Measurements from ENCODE around the gene SFMBT1. TPM values are rescaled to one million over a fixed set of nuclear protein-coding genes. Genes with fewer than 3 reads are reported as not detected.
"Not testable (repeated sequence)": the region's sequence is repeated elsewhere in the genome, so short reads cannot be mapped to it uniquely, and the experiment has no call there.

Gene SFMBT1
- total RNA-seq, 2 donors from 2014 or later = 20.0 to 25.5 TPM

DNA sequence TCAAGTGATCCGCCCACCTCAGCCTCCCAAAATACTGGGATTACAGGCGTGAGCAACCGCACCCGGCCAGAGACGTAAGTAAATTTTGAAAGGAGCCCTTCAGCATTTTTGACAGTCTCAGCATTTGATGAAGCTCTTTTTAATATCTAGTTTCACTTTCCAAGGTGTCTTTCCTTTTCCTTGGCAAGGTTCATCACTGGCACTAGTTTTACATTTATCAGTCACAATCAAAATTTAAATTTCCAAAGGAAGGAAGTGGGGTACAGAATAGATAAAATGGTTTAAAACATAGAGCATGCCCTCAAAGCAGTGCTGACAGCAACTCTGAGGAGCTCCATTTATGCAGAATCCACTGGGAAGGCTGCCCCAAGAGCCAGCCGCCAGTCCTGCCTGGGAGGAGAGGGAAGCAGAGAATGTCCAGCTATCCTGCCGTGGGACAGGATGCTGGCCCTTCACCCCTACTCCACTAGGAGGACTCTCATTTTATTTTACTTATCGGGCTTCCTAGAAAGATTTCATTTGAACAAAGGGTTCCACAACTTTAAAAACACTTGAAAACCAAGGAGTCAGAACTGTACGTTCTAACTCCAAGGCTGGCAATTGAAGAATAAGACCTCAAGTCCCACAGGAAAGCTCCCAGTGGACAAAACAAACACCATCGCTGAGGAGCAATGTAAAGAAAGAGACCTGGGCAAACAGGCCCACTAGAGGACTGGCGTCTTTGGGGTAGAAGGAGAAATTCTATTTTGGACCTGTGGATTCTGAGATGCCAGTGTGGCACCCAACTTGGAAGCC is 9.9 kb downstream of the SFMBT1 start:
- no peak for ATAC-seq
- H3K4me1 Mint-ChIP-seq (ENCODE audit: low read depth in 2 of 2) = peaks cover 21 to 29% of the 10 kb centered on the region in 2 donors
- peak overlapping the region in 1 of 2 donors; percentile 12 for H3K27ac Mint-ChIP-seq
- no peaks in the 10 kb centered on the region for H3K36me3 Mint-ChIP-seq
- no peaks in the 10 kb centered on the region for H3K9me3 Mint-ChIP-seq
- no peak for DNase-seq (ENCODE audit: low spot score)
- no peaks in the 10 kb centered on the region for H3K27me3 Mint-ChIP-seq
- no peak overlapping the region for H3K4me3 Mint-ChIP-seq

- not testable (repeated sequence) for H3K36me3 Mint-ChIP-seq; DNase-seq (ENCODE audit: low spot score); H3K27ac Mint-ChIP-seq; H3K4me3 Mint-ChIP-seq; H3K27me3 Mint-ChIP-seq; ATAC-seq; H3K9me3 Mint-ChIP-seq
- H3K4me1 Mint-ChIP-seq (ENCODE audit: low read depth in 2 of 2) = peaks cover 20 to 27% of the 10 kb centered on the region in 2 donors
Observed at GRCh38 chr3:53035018-53035417, 10.9 kb downstream of the SFMBT1 start.

GRCh38 chr3:53034411-53034810 is 11.5 kb downstream of the SFMBT1 start:
- not testable (repeated sequence) for H3K27ac Mint-ChIP-seq; DNase-seq (ENCODE audit: low spot score); H3K36me3 Mint-ChIP-seq; ATAC-seq; H3K9me3 Mint-ChIP-seq; H3K4me3 Mint-ChIP-seq; H3K27me3 Mint-ChIP-seq
- peaks cover 20 to 27% of the 10 kb centered on the region in 2 donors for H3K4me1 Mint-ChIP-seq (ENCODE audit: low read depth in 2 of 2)

- Mint-ChIP-seq H3K4me1 (ENCODE audit: low read depth in 2 of 2) (peaks cover 19% of the 10 kb centered on the region in 2 donors), H3K36me3 (no peaks in the 10 kb centered on the region), H3K27me3 (no peaks in the 10 kb centered on the region), H3K4me3 (no peak overlapping the region), H3K9me3 (no peaks in the 10 kb centered on the region), H3K27ac (no peak overlapping the region)
- no peak for DNase-seq (ENCODE audit: low spot score)
- no peak for ATAC-seq
Observed at GRCh38 chr3:53032609-53033008, 13.3 kb downstream of the SFMBT1 start.

DNA sequence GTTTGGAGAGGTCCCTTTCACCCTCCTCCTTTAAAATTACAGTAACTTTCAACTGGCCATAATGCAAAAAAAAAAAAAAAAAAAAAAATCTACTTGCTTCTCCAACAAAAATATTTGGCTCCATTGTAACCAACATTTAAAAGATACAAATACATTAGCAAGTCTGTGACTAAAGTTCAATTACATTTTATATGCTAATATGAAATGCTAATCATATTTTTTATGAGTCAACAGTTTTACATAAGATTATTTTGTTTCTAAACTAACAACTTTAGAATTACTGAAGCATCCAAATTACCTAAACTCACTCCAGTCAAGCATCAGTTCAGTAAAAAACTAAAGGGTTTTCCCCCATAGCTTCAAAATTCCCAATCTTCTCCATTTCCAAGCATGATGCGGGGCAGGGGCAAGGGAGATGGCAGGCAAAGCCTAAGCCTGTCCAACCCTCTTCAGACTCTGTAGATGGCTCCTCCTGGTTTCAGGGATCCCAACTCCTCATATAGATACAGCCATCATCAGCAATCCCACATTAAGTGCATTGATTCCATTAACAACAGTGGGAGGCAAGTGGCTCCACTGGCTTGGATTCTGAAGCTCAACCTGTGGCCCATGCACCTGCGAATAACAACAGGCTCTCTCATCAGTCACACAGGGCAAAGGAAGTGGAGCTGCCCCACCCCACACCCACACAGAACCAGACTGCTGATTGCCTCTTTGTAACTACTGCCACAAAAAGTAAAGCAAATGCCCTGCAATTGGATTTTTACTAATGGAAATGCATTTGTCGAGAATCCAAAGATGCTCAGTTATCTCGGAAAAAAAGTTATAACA is 15.0 kb downstream of the SFMBT1 start:
- ATAC-seq (no peak), DNase-seq (ENCODE audit: low spot score) (no peak)
- Mint-ChIP-seq H3K27ac (peak overlapping the region in 1 of 2 donors; percentile 16), H3K27me3 (no peaks in the 10 kb centered on the region), H3K4me1 (ENCODE audit: low read depth in 2 of 2) (peaks cover 9 to 14% of the 10 kb centered on the region in 2 donors), H3K36me3 (no peaks in the 10 kb centered on the region), H3K4me3 (no peak overlapping the region), H3K9me3 (no peaks in the 10 kb centered on the region)

DNA sequence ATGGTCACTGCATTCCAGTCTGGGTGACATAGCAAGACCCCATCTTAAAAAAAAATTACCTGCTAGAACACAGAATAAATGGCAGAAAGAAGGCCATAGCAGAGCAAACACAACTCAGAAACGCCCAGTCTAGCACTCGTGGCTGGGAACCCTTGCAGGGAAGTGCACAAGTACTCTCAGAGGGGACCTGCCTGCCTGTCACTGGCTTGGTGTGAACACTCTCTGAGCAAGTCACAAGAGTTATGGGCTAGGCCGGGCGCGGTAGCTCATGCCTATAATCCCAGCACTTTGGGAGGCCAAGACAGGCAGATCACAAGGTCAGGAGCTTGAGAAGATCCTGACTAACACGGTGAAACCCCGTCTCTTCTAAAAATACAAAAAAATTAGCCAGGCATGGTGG is 17.2 kb downstream of the SFMBT1 start:
- H3K27ac Mint-ChIP-seq = no peak overlapping the region
- peaks cover 12 to 15% of the 10 kb centered on the region in 2 donors for H3K4me1 Mint-ChIP-seq (ENCODE audit: low read depth in 2 of 2)
- no peaks in the 10 kb centered on the region for H3K27me3 Mint-ChIP-seq
- H3K9me3 Mint-ChIP-seq = no peaks in the 10 kb centered on the region
- ATAC-seq = no peak
- H3K36me3 Mint-ChIP-seq = no peaks in the 10 kb centered on the region
- DNase-seq (ENCODE audit: low spot score) = no peak
- H3K4me3 Mint-ChIP-seq = no peak overlapping the region

DNA sequence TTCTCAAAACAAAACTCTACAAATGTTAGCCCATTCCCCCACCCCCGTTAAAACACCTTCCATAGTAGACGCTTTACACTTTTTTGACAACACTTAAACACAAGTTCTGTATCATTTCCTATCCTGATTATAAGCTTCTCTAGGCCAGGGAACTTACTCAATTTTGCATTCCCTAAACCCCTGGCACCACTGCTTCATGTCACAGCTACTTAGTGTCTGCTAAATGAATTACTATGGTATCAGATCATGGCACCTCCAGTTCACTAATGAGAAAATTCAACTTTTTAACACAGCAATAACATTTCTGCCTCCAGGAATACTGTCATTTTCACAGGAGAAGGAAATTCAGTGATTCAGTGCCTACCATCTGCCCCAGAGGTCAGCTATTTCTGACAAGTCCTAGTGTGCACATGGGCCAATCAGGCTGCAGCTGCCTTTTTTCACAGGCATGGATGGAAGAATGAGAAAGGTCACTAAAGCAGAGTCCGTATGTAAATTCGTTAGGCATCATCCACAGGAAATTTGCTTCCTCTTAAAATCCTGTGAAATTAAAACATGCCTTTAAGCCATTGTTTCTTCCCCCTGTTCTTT is 18.5 kb downstream of the SFMBT1 start:
- H3K36me3 Mint-ChIP-seq = no peaks in the 10 kb centered on the region
- no peaks in the 10 kb centered on the region for H3K9me3 Mint-ChIP-seq
- H3K27ac Mint-ChIP-seq = no peak overlapping the region
- no peak overlapping the region for H3K4me3 Mint-ChIP-seq
- ATAC-seq (no peak), DNase-seq (ENCODE audit: low spot score) (no peak)
- peaks cover 25 to 26% of the 10 kb centered on the region in 2 donors for H3K4me1 Mint-ChIP-seq (ENCODE audit: low read depth in 2 of 2)
- no peaks in the 10 kb centered on the region for H3K27me3 Mint-ChIP-seq

DNA sequence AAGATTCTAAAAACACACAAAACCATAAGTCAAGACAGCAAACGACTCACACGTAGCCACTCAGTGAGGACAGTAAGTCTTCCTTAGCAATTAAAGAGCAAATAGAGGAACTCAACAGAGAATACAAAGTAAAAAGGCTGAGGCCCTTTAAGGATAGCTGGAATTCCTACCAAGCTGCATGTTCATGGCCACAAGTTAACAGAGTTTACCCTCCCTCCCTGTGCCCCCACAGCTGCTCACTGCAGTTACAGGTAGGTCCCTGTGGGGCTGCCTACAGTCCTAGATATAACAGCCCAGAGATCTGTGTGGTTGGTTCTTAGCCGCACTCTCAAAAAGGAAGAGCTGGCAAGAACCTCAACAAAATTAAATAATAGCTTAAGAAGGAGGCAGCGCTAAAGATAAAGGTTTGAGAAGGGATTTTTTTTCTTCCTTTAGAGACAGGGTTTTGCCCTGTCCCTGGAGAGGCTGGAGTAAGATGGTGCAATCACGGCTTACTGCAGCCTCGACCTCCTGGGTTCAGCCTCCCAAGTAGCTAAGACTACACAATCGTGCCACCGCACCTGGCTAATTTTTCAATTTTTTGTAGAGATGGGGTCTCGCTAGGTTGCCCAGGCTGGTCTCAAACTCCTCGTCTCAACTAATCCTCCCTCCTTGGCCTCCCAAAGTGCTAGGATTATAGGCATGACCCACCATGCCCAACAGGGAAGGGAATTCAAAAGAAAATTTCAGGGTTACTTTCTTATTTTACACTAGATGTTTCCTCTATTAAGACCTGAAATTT is 19.3 kb downstream of the SFMBT1 start:
- H3K4me3 Mint-ChIP-seq = no peak overlapping the region
- H3K9me3 Mint-ChIP-seq = no peaks in the 10 kb centered on the region
- H3K36me3 Mint-ChIP-seq = no peaks in the 10 kb centered on the region
- ATAC-seq (no peak), DNase-seq (ENCODE audit: low spot score) (no peak)
- peaks cover 26% of the 10 kb centered on the region in 2 donors for H3K4me1 Mint-ChIP-seq (ENCODE audit: low read depth in 2 of 2)
- no peak overlapping the region for H3K27ac Mint-ChIP-seq
- no peaks in the 10 kb centered on the region for H3K27me3 Mint-ChIP-seq

DNA sequence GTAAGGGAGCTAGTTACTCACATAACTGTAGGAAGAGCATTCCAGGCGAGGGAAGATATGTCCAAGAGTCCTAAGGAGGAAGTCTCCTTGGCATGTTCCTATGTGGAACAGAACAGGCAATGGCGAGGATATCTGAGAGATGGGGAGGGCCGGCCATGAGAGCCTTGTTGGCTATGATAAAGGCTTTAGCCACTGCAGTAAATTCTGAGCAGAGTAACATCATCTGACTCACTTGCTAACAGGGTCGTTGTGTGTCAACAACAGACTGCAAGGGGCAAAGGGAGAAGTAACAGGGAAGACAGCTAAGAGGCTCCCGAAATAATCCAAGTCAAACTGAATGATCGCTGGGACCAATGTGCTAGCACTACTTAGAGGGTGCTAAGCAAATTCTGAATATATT is 21.6 kb downstream of the SFMBT1 start:
- DNase-seq (ENCODE audit: low spot score) (no peak), ATAC-seq (no peak)
- no peak overlapping the region for H3K27ac Mint-ChIP-seq
- H3K4me1 Mint-ChIP-seq (ENCODE audit: low read depth in 2 of 2) = peaks cover 23 to 27% of the 10 kb centered on the region in 2 donors
- no peak overlapping the region for H3K4me3 Mint-ChIP-seq
- no peaks in the 10 kb centered on the region for H3K36me3 Mint-ChIP-seq
- no peaks in the 10 kb centered on the region for H3K9me3 Mint-ChIP-seq
- no peaks in the 10 kb centered on the region for H3K27me3 Mint-ChIP-seq

DNA sequence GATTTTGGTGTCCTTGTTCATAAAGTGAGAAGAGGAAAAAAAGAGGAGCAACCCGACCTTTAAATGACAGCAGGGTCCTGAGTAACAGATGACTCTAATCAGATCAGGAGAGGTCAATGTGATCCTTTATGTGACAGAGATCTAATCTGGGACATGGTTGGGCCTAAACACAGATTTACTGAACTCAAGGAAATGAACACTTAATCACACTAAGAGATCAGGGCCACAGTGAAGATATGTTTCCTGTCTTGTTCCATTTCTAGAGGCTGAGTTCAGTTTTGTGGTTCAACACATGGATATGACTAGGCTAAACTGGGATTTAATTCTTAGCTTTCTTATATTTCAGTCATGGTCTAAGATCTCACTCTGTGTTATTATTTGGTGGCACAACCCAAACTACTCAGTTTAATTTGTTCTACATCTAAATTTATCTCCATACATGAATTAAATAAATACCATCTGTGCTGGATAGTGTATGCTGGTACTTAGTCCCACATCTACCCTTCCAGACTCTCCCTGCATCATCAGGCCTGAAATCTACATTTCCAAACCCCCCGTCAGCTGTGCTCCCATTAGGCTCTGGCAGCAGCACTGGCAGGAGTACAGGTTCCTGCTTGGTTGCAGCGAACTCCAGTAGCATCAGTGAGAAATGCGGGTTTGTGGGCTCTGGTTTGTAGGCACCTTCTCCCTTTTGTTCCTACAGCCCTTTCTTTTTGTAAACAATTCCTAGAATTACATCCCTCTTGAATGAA is 22.6 kb downstream of the SFMBT1 start:
- DNase-seq (ENCODE audit: low spot score) (no peak), ATAC-seq (peak in 1 of 2 donors; percentile 31)
- H3K27me3 Mint-ChIP-seq = no peaks in the 10 kb centered on the region
- peaks cover 30 to 33% of the 10 kb centered on the region in 2 donors for H3K4me1 Mint-ChIP-seq (ENCODE audit: low read depth in 2 of 2)
- H3K4me3 Mint-ChIP-seq = no peak overlapping the region
- no peak overlapping the region for H3K27ac Mint-ChIP-seq
- H3K36me3 Mint-ChIP-seq = no peaks in the 10 kb centered on the region
- no peaks in the 10 kb centered on the region for H3K9me3 Mint-ChIP-seq

GRCh38 chr3:53022647-53023046 is 23.2 kb downstream of the SFMBT1 start:
- ATAC-seq (no peak), DNase-seq (ENCODE audit: low spot score) (no peak)
- Mint-ChIP-seq H3K27ac (no peak overlapping the region), H3K4me3 (no peak overlapping the region), H3K9me3 (no peaks in the 10 kb centered on the region), H3K27me3 (no peaks in the 10 kb centered on the region), H3K36me3 (no peaks in the 10 kb centered on the region), H3K4me1 (ENCODE audit: low read depth in 2 of 2) (peaks cover 31 to 35% of the 10 kb centered on the region in 2 donors)

DNA sequence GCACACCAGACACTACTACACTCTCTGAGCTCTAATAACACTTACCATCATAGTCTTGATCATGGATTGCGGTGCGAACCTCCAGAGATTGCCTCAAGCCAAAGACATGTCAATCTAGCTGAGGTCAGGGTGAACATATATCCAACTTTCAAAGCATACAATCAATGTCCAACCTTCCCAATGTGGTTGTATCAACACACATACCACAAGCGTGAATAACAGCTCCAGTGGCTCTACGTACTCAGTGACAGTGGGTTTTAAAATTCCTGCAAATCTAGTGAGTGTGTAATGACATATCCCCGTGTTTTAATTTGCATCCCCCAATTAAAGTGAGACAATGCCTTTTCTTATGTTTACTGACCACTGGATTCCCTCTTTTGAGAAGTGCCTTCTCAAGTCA is 29.6 kb downstream of the SFMBT1 start:
- DNase-seq (ENCODE audit: low spot score) (no peak), ATAC-seq (no peak)
- Mint-ChIP-seq H3K4me3 (no peak overlapping the region), H3K9me3 (no peaks in the 10 kb centered on the region), H3K27ac (no peak overlapping the region), H3K27me3 (no peaks in the 10 kb centered on the region), H3K36me3 (no peaks in the 10 kb centered on the region), H3K4me1 (ENCODE audit: low read depth in 2 of 2) (peaks cover 22 to 30% of the 10 kb centered on the region in 2 donors)

DNA sequence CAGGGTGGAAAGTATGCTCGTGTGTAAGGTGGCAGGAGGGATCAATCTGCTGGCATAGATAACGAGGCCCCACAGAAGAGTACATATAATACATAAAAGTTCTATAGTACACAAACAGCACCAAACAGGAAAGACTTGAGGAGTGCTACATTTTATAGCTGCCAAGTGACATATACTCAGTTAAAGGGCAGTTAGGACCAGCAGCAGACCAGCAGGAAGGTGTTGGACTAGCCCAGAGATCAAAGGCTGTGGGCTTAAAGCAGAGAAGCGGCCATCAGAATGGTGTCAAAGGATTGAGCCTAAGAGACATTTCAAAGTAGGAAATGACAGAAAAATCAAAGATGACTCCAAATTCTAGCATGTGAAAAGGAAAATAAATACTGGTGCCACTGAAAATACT is 34.5 kb downstream of the SFMBT1 start:
- no peaks in the 10 kb centered on the region for H3K36me3 Mint-ChIP-seq
- no peak overlapping the region for H3K4me3 Mint-ChIP-seq
- H3K27me3 Mint-ChIP-seq = no peaks in the 10 kb centered on the region
- no peak for ATAC-seq
- H3K9me3 Mint-ChIP-seq = no peaks in the 10 kb centered on the region
- DNase-seq (ENCODE audit: low spot score) = no peak
- H3K27ac Mint-ChIP-seq = no peak overlapping the region
- peaks cover 8 to 11% of the 10 kb centered on the region in 2 donors for H3K4me1 Mint-ChIP-seq (ENCODE audit: low read depth in 2 of 2)
